Suppressor macrophage treated with lipopolysaccharide for 4 hours (primary cell): ENCODE measurements around the gene ANKRD18A.
"Not testable (repeated sequence)": the region's sequence is repeated elsewhere in the genome, so short reads cannot be mapped to it uniquely, and the experiment has no call there.

ENCODE experiments used
- DNase-seq: peaks from one replicate; pipeline ENCODE4 v3.0.0-alpha.2; 2020

ANKRD18A gene

GRCh38 chr9:38622951-38623350, 2.6 kb upstream of the ANKRD18A start:
- DNase-seq: no peak

DNA sequence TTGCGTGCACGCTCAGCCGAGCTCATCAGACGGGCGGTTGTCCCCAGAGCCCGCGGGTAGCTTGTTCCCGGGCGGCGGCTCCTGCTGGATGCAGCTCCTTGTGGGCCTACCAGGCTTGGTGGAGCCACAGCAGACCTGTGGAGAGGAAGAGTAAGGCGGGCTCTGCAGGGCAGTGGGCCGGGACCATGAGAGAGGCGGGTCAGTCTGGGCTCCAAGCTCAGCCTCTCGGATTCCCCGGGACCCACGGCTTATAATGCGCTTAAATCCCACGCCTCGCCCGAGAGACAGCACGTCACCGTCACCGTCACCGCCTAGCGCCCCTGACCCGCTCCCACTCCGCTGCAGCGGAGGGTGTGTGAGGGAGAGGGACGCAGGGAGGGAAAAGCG, 1.9 kb upstream of the ANKRD18A start:
- peak; percentile 7 for DNase-seq

DNA sequence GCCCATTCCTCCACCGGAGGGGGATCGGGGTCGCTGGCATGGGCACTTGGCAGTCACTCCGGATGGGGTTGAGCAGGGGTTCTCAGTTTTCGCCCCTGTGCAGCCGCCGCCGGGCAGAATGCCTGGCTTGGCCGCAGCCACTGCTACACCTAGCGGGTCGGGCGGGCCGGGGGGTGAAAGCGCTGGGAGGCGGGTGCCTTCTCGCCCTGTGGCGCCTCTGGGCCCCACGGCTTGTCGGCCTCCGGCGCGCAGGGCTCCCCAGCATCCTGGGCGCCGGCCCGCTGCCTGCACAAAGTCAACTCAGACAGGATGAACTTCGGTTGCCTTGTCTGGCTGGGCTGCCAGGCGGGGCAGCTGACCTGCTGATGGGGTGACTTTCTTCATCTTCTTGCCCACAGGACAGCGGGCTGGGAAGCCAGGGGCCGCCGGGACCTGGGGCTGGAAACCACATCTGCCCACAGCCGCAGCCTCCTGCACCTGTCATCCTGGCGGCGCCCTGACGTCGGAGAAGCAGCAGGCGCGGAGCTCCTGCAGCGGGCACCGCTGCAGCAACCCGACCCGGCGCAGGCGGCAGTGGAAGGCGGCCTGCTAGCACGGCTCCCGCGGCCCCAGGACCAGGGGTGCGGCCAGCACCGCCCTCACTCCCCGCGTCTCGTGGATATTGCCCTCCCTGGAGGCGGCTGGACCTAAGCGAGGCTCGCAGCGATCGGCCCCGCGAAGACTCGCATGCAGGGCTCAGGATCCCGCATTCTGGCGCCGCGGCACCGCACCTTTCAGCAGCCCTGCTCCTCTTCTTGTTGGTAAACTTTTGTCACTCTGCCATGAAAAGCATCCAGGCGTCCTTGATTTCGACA, 1.3 kb upstream of the ANKRD18A start:
- no peak for DNase-seq

DNA sequence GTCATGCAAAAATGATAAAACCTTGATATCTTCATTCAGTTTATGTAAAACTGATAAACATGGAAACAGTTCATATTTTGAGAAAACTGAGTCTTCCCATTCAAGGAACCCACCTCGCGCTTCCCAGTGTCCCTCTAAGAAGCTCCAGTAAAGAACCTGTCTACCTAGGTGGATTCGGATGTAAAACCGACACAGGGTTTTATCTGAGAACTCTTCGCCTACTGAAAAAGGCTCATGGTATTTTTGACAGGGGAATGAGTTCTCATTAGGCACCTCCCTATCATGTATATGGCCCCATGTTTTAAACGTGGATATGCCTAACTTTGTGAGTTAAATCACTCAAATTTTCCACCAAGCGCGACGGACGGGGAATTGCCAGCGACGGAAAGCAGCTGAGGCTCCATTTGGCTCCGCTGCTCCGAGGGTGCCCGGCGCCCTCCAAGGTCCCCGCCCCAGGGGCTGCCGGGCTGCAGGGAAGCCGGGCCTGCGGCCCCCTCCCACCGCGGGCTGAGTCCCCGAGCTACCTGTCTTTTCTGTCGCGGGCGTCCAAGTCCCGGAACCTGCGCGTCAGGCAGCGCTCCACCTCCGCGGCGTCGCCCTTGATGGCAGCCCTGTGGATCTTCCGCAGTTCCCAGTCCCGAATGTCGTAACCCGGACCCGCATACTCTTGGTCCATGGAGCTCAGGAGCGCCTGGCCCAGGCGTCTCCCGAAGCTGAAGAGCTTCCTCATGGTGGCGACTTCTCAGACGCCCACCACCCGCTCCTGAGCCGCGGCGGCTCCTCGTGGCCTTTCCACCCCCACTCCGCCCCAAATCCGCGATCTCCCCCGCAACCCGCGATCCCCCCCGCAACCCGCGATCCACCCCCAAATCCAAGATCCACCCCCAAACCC, 594 bp downstream of the ANKRD18A start:
- peak; percentile 9 for DNase-seq

GRCh38 chr9:38598029-38598745, 22.2 kb downstream of the ANKRD18A start:
- DNase-seq: not testable (repeated sequence)

DNA sequence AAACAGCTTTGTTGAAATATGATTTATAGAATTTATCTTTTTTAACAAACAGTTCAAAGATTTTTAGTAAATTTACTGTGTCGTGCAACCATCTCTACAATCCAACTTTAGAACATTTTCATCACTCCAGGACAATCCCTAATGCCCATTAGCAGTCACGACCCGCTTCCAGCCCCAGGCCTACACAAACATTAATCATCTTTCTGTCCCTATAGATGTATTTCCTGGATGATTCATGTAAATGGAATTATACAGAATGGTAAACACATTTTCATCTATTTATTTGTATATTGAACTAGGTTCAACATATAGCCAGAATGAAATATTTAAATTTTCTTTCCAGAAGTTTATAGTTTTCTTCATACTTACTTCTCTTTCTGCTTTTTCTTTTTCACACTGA, 25.3 kb downstream of the ANKRD18A start:
- not testable (repeated sequence) for DNase-seq

DNA sequence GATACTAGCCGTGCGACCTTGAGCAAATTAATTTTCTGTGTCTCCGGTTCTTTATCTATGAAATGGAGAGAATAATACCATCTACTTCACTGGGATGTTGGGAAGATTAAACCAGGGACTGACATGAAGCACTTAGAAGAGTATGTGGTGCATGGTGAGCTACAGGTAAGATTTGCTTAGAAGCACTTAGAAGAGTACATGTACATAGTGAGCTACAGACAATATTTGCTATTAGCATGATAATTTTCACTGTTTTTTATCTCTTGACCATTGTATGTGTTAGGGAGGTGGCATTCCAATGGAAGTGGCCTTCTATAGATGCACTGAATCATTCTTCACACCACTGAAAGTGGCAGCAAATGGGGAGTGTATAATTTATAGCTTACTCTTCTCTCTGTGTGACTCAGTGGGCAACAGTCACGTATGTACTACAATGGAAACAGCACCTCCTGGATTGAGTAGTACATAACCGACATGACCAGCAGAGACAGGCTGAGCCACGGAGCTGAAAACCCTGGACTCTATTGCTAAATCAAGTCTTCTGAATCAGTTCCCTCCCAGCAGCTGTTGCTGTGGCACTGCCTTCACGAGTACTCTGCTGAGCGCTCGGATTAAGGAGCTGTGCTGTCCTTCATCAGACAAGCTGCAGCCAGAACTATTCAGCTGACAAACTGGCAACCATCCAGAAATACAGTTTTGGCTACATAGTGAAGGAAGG, 28.9 kb downstream of the ANKRD18A start:
- not testable (repeated sequence) for DNase-seq

- not testable (repeated sequence) for DNase-seq
Measured at GRCh38 chr9:38583765-38584164, 36.6 kb downstream of the ANKRD18A start.

DNA sequence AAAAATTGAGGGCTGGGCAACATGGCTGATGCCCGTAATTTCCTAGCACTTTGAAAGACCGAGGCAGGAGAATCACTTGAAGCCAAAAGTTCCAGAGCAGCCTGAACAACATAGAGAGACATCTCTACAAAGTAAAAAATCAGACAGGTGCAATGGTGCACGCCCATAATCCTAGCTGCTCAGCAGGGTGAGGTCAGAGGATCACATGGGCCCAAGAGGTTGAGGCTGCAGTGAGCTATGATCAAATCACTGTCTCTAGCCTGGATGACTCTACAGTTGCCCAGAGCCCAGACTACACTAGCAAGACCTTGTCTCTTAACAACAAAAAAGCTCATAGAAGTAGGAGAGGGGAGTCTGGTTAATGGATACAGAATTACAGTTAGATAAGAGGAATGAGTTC, 40.3 kb downstream of the ANKRD18A start:
- not testable (repeated sequence) for DNase-seq

GRCh38 chr9:38576181-38576580, 44.2 kb downstream of the ANKRD18A start:
- DNase-seq: not testable (repeated sequence)

DNA sequence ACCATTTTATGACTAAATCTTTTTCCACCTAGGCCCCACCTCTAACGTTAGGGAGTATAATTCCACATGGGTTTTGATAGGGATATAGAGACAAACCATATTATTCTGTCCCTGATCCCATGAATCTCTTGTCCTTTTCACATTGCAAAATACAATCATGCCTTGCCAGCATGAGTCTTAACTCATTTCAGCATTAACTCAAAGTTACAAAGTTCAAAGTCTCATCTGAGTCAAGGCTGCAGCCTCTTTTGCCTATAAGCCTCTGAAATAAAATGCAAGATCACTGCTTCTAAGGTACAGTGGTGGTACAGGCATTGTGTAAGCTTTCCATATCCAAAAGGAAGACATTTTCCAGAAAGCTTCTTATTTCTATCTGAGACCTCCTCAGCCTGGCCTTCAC, 54.3 kb downstream of the ANKRD18A start:
- DNase-seq: not testable (repeated sequence)

GRCh38 chr9:38565178-38565577, 55.2 kb downstream of the ANKRD18A start:
- DNase-seq: not testable (repeated sequence)

DNA sequence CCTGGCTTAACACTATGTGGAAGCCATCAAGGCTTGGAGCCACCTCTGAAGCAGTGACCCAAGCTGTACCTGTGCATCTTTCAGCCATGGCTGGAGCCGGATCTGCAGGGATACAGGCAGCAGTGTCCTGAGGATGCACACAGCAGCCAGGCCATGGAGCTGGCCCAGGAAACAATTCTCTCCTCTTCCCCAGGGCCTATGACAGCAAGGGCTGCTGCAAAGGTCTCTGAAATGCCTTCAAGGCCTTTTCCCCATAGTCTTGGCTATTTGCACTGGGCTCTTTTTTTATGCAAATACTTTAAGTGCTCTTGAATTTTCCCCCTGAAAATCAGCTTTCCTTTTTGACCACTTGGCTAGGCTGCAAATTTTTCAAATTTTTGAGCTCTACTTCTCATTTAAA, 56.5 kb downstream of the ANKRD18A start:
- DNase-seq: not testable (repeated sequence)

- DNase-seq: not testable (repeated sequence)
Measured at GRCh38 chr9:38561134-38561533, 59.3 kb downstream of the ANKRD18A start.

DNA sequence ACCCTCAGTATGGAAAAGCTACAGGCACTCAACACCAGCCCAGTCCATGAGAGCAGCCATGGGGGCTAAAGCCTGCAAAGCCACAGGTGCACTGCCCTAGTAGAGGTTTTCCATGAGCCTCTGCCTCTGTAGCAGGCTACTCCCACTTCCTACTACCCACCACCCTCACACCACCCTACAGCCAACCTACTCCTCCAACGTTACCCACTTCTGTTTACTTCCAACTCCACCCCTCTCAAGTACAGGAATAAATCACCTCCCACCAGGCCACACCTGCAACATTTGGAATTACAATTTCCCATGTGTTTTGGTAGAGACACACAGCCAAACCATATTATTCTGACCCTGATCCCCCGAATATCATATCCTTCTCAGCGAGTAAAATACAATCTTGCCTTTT, 61.2 kb downstream of the ANKRD18A start:
- not testable (repeated sequence) for DNase-seq

DNA sequence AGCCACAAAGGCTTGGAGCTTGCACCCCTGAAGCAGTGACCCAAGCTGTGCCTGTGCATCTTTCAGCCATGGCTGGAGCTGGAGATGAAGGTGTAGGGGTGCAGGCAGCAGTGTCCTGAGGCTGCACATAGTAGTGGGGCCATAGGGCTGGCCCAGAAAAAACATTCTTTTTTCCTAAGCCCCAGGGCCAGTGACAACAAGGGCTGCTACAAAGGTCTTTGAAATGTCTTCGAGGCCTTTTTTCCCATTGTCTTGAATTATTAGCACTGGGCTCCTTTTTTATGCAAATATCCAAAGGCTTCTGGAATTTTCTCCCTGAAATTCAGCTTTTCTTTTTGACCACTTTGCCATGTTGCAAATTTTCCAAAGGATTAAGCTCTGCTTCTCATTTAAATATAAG, 62.6 kb downstream of the ANKRD18A start:
- not testable (repeated sequence) for DNase-seq

DNA sequence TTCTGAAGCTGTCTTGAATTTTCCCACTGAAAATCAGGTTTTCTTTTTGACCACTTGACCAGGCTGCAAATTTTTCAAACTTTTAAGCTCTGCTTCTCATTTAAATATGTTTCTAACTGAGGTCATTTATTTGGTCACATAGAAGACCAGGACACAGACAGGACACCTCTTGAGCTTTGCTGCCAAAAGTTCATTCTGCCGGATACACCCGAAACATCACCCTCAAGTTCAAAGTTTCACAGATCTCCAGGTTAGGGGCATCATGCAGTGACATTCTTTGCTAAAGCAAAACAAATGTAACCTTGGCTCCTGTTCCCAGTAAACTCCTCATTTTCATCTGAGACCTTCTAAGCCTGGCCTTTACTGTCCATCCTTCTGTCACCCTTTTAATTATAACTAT, 65.4 kb downstream of the ANKRD18A start:
- not testable (repeated sequence) for DNase-seq

- not testable (repeated sequence) for DNase-seq
Measured at GRCh38 chr9:38553019-38553418, 67.4 kb downstream of the ANKRD18A start.

GRCh38 chr9:38546497-38547163, 73.8 kb downstream of the ANKRD18A start:
- not testable (repeated sequence) for DNase-seq

DNA sequence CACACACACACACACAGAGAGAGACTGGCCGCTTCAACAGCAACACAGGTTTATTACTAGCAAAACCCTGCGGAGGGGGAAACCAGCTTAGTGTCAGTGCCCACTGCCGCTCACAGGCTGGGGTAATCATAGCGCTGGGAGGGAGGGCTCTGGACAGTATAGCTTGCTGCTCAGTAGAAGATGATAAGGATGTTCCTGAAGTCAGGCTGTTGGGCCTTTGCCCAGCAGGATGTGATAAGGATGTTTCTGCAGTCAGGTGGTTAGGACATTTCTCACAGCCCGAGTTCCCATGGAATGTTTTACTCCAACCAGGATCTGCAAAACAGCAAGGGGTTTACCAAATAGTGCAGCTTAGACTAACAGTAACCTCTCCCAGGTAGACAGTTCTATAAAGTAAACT, 79.9 kb downstream of the ANKRD18A start:
- not testable (repeated sequence) for DNase-seq

GRCh38 chr9:38529317-38529716, 91.1 kb downstream of the ANKRD18A start:
- no peak for DNase-seq

DNA sequence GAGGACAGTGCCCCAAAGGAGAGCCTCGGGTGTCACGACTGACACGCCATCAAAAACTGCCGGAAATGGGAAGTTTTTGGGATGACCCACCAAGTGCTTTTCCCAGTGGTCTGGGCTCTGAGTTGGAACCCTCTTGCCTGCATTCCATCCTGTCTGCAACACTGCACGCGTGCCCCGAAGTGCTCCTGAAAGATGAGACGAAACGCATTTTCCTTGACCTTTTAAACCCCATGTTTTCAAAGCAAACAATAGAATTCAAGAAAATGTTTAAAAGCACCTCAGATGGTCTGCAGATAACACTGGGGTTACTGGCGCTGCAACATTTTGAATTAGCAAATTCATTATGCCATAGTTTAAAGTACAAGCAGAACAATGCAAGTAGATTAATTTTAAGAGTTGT, 92.9 kb downstream of the ANKRD18A start:
- no peak for DNase-seq
